Stomach (tissue), 9 donors: ENCODE data around the gene IQCC. TPM values are rescaled to one million over a fixed set of nuclear protein-coding genes. Genes with fewer than 3 reads are reported as not detected.

ENCODE experiments used
- DNase-seq, 2 donors: peaks; one replicate each; pipeline versions ENCODE4 v3.0.0 to v3.0.0-alpha.2; 2013 to 2019
- H3K27ac ChIP-seq, 5 donors: fragments of 200-600 bp in 4 of 5; sonication (generic) in 4 of 5; one replicate each; pipeline ENCODE4 v1.5.1; 2013 to 2019; ENCODE audit warnings: mild to moderate bottlenecking in 1 of 5, moderate library complexity in 1 of 5
- H3K27me3 ChIP-seq, 3 donors: fragments of 200-600 bp; sonication (generic); one replicate each; pipeline ENCODE4 v1.5.1; 2017 to 2019; ENCODE audit warnings: mixed run types in 1 of 3
- H3K36me3 ChIP-seq, 4 donors: fragments of 200-600 bp; sonication (generic); 1 replicate in 3 of 4; 2 replicates in 1 of 4; pipeline ENCODE4 v1.5.1; 2016 to 2019
- H3K4me1 ChIP-seq, 4 donors: fragments of 200-600 bp; sonication (generic); one replicate each; pipeline ENCODE4 v1.5.1; 2016 to 2019
- H3K4me3 ChIP-seq, 4 donors: fragments of 200-600 bp; sonication (generic) in 3 of 4; one replicate each; pipeline ENCODE4 v1.5.1; 2016 to 2019; ENCODE audit warnings: mild to moderate bottlenecking in 1 of 4
- H3K9me3 ChIP-seq, 4 donors: fragments of 200-600 bp; sonication (generic); one replicate each; pipeline ENCODE4 v1.5.1; 2016 to 2019
- CTCF ChIP-seq, 7 experiments: fragments of 450-650 bp in 4 of 7; fragments of 200-600 bp in 3 of 7; sonication (generic) in 3 of 7; IDR thresholded peaks; one replicate each; pipeline ENCODE4 v1.5.1; 2016 to 2019; ENCODE audit warnings: antibody characterized with exemption in 7 of 7, control low read depth in 2 of 7, mild to moderate bottlenecking in 1 of 7
- EP300 ChIP-seq: sonication (generic); formaldehyde crosslinking; IDR thresholded peaks from one replicate; pipeline ENCODE4 v1.6.1; 2017; ENCODE audit warnings: antibody characterized with exemption
- POLR2A ChIP-seq, 4 donors: fragments of 450-650 bp; IDR thresholded peaks; one replicate each; pipeline ENCODE4 v1.6.1; 2016; ENCODE audit warnings: antibody characterized with exemption in 4 of 4, control low read depth in 2 of 4, mild to moderate bottlenecking in 1 of 4, moderate library complexity in 1 of 4
- POLR2AphosphoS5 ChIP-seq, 3 donors: sonication (generic); formaldehyde crosslinking; IDR thresholded peaks; one replicate each; pipeline ENCODE4 v1.6.1; 2016; ENCODE audit warnings: antibody characterized with exemption in 3 of 3
- WGBS, 5 donors: extraction: QIAGEN DNeasy Blood & Tissue Kit in 3 of 5; methylation state at CpG; one replicate each; pipeline versions ENCODE4 v1.1.5 to v1.1.7; 2013 to 2018; 5-methylcytosine and 5-hydroxymethylcytosine counted together
- intact Hi-C: fragments of 100-400 bp; cut with DNase I; formaldehyde crosslinking; loops from one replicate; pipeline ENCODE4 v1.15.1; 2023; ENCODE audit warnings: low total_unique reads
- polyA plus RNA-seq, 3 donors: library from polyadenylated mRNA; stranded (reverse); fragments of 200-250 nt; gene quantifications; one replicate each; pipeline ENCODE4 v1.2.3, GENCODE V29; 2013
- total RNA-seq, 5 donors: library from RNA; depleted of rRNA; stranded (reverse); fragments of >200 nt; gene quantifications; one replicate each; pipeline versions ENCODE4 v1.1.0 to v1.2.3, GENCODE V29; 2014 to 2016
- donor health status: healthy with polysubstance abuse.
- donor health status: Bipolar disorder and iron deficiency.
- donor health status: healthy.

Gene IQCC
- total and polyA plus RNA-seq, 8 donors: 1.3 to 5.5 (median 2.3) TPM; not detected in 1

GRCh38 chr1:32199043-32199716 is 6.3 kb upstream of the IQCC start:
- no peak for DNase-seq

GRCh38 chr1:32199717-32200072 is 5.8 kb upstream of the IQCC start:
- intact Hi-C loops: no loop called here
- WGBS, 5 donors: 29 to 66% (median 35%) methylated on average over 3 to 6 of the region's 6 CpGs
- peak; percentile 57 to 60 for DNase-seq

More at GRCh38 chr1:32199043-32199716, 6.3 kb upstream of the IQCC start:
- Histone ChIP-seq H3K36me3 (peaks cover 23 to 46% (median 42%) of the 10 kb centered on the region in 4 donors), H3K27me3 (no peaks in the 10 kb centered on the region), H3K27ac (peak overlapping the region in 3 of 5 donors; percentile 84 to 89 (median 87)), H3K4me3 (no peak overlapping the region), H3K9me3 (no peaks in the 10 kb centered on the region), H3K4me1 (peaks cover 26 to 51% (median 36%) of the 10 kb centered on the region in 4 donors)
- TF ChIP-seq POLR2AphosphoS5 (IDR thresholded peaks at IDR 0.05) (no peak), POLR2A (IDR thresholded peaks at IDR 0.05) (no peak)
- intact Hi-C loops: no loop called here
- WGBS, 5 donors: 60 to 80% (median 71%) methylated on average over 4 of the region's 4 CpGs

GRCh38 chr1:32200226-32201010 is 5.1 kb upstream of the IQCC start, which contains the start of gene CCDC28B:
TSS of gene CCDC28B (plus strand) at chr1:32200595. CDS start at chr1:32201936, 1,341 bp downstream.
- WGBS, 5 donors: 0 to 1% (median 1%) methylated on average over 25 to 34 of the region's 34 CpGs

More at GRCh38 chr1:32199717-32200072, 5.8 kb upstream of the IQCC start:
- TF ChIP-seq EP300: no peak
- no peak for TF ChIP-seq POLR2A (IDR thresholded peaks at IDR 0.05)
- no peak for TF ChIP-seq POLR2AphosphoS5 (IDR thresholded peaks at IDR 0.05)
- TF ChIP-seq CTCF (IDR thresholded peaks at IDR 0.05): no peak
- peaks cover 26 to 53% (median 37%) of the 10 kb centered on the region in 4 donors for H3K4me1 ChIP-seq
- peak overlapping the region in 3 of 4 donors; percentile 67 to 71 (median 70) for H3K4me3 ChIP-seq
- peak overlapping the region; percentile 14 to 89 (median 84) for H3K27ac ChIP-seq
- no peaks in the 10 kb centered on the region for H3K27me3 ChIP-seq
- peaks cover 18 to 41% (median 37%) of the 10 kb centered on the region in 4 donors for H3K36me3 ChIP-seq
- H3K9me3 ChIP-seq: no peaks in the 10 kb centered on the region

GRCh38 chr1:32201011-32201855 is 4.2 kb upstream of the IQCC start:
- Histone ChIP-seq H3K4me1 (peaks cover 36 to 51% (median 47%) of the 10 kb centered on the region in 4 donors), H3K36me3 (peaks cover 5 to 25% (median 22%) of the 10 kb centered on the region in 4 donors), H3K27me3 (no peaks in the 10 kb centered on the region), H3K9me3 (no peaks in the 10 kb centered on the region), H3K4me3 (peak overlapping the region; percentile 57 to 71 (median 68)), H3K27ac (peak overlapping the region; percentile 58 to 89 (median 84))
- intact Hi-C loops: no loop called here
- 3 to 6% (median 4%) methylated on average over 19 to 26 of the region's 26 CpGs for WGBS, 5 donors
- TF ChIP-seq POLR2A (IDR thresholded peaks at IDR 0.05) (no peak), CTCF (IDR thresholded peaks at IDR 0.05) (no peak), POLR2AphosphoS5 (IDR thresholded peaks at IDR 0.05) (no peak), EP300 (no peak)
- peak; percentile 63 to 89 for DNase-seq

More at GRCh38 chr1:32200226-32201010, 5.1 kb upstream of the IQCC start, which contains the start of gene CCDC28B:
- Histone ChIP-seq H3K27me3 (no peaks in the 10 kb centered on the region), H3K36me3 (peaks cover 12 to 34% (median 30%) of the 10 kb centered on the region in 4 donors), H3K4me1 (peaks cover 30 to 54% (median 43%) of the 10 kb centered on the region in 4 donors), H3K4me3 (peak within 1 kb of the TSS; percentile 57 to 71 (median 68)), H3K27ac (peak within 1 kb of the TSS; percentile 58 to 89 (median 84)), H3K9me3 (no peaks in the 10 kb centered on the region)
- no peak for TF ChIP-seq CTCF (IDR thresholded peaks at IDR 0.05)
- TF ChIP-seq POLR2AphosphoS5 (IDR thresholded peaks at IDR 0.05): peak in 1 of 3 donors; percentile 18
- DNase-seq: peak; percentile 45 to 90
- intact Hi-C loops: no loop called here
